Mesothelial cell of epicardium (in vitro differentiated cells): ENCODE measurements around the gene CCDC88A. TPM values are rescaled to one million over a fixed set of nuclear protein-coding genes. Genes with fewer than 3 reads are reported as not detected.

ENCODE experiments used
- DNase-seq, 2 experiments: peaks; one replicate each; pipeline ENCODE4 v3.0.0; 2021; ENCODE audit warnings: low spot score in 2 of 2; ENCODE audit not compliant: unreplicated experiment in 2 of 2
- H3K27ac Mint-ChIP-seq: 2 replicates; pipeline ENCODE4 v1.8.0; 2021; ENCODE audit warnings: mixed read lengths
- H3K27me3 Mint-ChIP-seq: 2 replicates; pipeline ENCODE4 v1.8.0; 2021; ENCODE audit warnings: low read depth, mixed read lengths
- H3K36me3 Mint-ChIP-seq: 2 replicates; pipeline ENCODE4 v1.8.0; 2021; ENCODE audit warnings: mixed read lengths
- H3K4me1 Mint-ChIP-seq: 2 replicates; pipeline ENCODE4 v1.8.0; 2021; ENCODE audit warnings: mixed read lengths
- H3K4me3 Mint-ChIP-seq: 2 replicates; pipeline ENCODE4 v1.8.0; 2021; ENCODE audit warnings: mild to moderate bottlenecking, moderate library complexity, mixed read lengths
- H3K9me3 Mint-ChIP-seq: 2 replicates; pipeline ENCODE4 v1.8.0; 2021; ENCODE audit warnings: mixed read lengths
- CTCF ChIP-seq: fragments of 200-600 bp; sonication (generic); IDR thresholded peaks from one replicate; pipeline ENCODE4 v1.5.0; 2021; ENCODE audit warnings: antibody characterized with exemption; ENCODE audit not compliant: unreplicated experiment
- total RNA-seq: library from RNA; stranded (reverse); gene quantifications from 3 replicates; pipeline ENCODE4 v1.2.1, GENCODE V29; 2021

CCDC88A gene
- total RNA-seq, 1 donor from 2014 or later = 60.1 TPM

DNA sequence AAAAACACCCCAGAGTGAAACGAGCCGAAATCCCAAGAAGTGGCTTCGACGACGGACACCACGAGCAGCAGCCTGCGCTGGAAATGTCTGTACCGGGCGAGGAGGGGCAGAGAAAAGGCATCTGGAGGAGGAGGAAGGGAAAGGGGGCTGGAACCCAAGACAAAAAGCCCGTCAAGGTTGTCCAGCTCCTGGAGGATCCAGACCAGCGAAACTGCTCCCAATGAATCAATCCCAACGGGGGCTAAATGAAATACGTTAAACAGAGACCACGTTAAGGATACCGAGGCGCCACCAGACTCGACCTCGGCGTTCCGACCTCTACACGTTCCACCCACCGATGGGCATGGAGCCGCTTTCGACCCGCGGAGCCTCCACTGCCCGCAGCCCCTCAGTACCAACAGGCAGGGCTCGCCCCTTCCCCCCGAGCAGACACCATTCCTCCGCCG, 400 bp downstream of the CCDC88A start:
- peaks cover 25% of the 10 kb centered on the region for H3K4me1 Mint-ChIP-seq
- H3K27me3 Mint-ChIP-seq = peaks cover 5% of the 10 kb centered on the region
- no peaks in the 10 kb centered on the region for H3K36me3 Mint-ChIP-seq
- H3K27ac Mint-ChIP-seq = peak overlapping the region; percentile 97
- DNase-seq = no peak
- no peak for TF ChIP-seq CTCF
- H3K4me3 Mint-ChIP-seq = peak overlapping the region; percentile 86
- H3K9me3 Mint-ChIP-seq = no peaks in the 10 kb centered on the region

DNA sequence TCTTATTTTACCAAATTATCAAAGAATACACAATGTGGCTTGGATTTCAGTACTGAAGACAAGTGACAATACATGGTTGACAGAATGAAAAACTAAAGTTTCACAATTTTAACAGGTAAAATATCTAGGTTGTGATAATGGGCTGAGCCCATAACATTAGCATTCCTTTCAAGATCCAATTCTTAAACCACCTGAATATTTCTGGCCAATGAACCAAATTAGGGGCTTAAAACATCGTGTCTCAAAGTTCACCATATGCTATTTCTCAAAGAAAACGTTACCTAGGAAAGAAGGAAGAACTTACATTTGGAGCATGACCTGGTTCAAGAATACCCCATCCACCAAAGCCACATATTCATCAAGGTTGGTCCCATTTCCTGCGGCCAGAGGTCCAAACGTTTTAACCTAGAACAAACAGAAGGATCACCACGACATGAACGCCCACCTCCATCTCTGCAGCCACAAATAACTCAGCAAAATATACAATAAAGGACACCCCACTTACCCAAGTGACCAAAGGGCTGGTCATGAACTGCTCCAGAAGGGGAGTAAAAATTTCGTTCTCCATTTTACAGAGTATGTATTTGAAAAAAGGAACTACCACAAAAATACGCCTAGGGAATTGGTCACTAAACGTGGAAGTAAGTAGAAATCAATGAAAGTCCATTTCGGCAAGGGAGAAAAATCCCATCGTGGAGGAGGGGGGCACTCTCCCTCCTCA, 984 bp downstream of the CCDC88A start:
- H3K4me3 Mint-ChIP-seq = peak overlapping the region; percentile 86
- H3K27me3 Mint-ChIP-seq = peaks cover 5% of the 10 kb centered on the region
- peak overlapping the region; percentile 97 for H3K27ac Mint-ChIP-seq
- peaks cover 25% of the 10 kb centered on the region for H3K4me1 Mint-ChIP-seq
- TF ChIP-seq CTCF = no peak
- H3K9me3 Mint-ChIP-seq = no peaks in the 10 kb centered on the region
- H3K36me3 Mint-ChIP-seq = no peaks in the 10 kb centered on the region
- DNase-seq = no peak

GRCh38 chr2:55418072-55418471, 1.6 kb downstream of the CCDC88A start:
- Mint-ChIP-seq H3K4me1 (peaks cover 25% of the 10 kb centered on the region), H3K4me3 (peak overlapping the region; percentile 86), H3K27ac (peak overlapping the region; percentile 23)

GRCh38 chr2:55416786-55417568, 2.7 kb downstream of the CCDC88A start:
- no peak for TF ChIP-seq CTCF
- H3K4me3 Mint-ChIP-seq = no peak overlapping the region
- H3K4me1 Mint-ChIP-seq = peaks cover 25% of the 10 kb centered on the region
- H3K9me3 Mint-ChIP-seq = no peaks in the 10 kb centered on the region
- no peaks in the 10 kb centered on the region for H3K27me3 Mint-ChIP-seq
- DNase-seq = no peak
- H3K27ac Mint-ChIP-seq = no peak overlapping the region
- H3K36me3 Mint-ChIP-seq = peaks cover 3% of the 10 kb centered on the region

More at GRCh38 chr2:55418072-55418471, 1.6 kb downstream of the CCDC88A start:
- Mint-ChIP-seq H3K27me3 (peaks cover 4% of the 10 kb centered on the region), H3K36me3 (no peaks in the 10 kb centered on the region), H3K9me3 (no peaks in the 10 kb centered on the region)
- DNase-seq = no peak
- no peak for TF ChIP-seq CTCF

DNA sequence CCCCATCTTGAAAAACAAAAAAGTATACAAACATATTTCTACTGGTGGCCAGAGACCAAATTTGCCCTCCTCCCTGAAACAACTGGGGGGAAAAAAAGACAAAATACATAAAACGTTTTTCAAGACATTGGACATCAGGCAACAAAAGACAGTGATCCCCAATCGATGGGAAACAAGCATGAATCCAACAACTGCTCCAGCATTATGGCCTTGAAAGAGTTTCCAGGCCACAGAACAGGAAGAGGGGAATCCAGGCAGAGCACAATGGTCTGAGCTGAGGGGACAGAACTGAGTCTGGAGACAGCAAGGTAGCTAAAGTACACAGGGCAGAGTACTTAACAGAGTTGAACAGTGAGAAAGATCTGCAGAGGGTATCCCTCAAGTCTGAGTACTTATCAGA, 4.4 kb downstream of the CCDC88A start:
- Mint-ChIP-seq H3K36me3 (peaks cover 4% of the 10 kb centered on the region), H3K27ac (no peak overlapping the region), H3K4me1 (peaks cover 23% of the 10 kb centered on the region), H3K4me3 (no peak overlapping the region), H3K9me3 (no peaks in the 10 kb centered on the region), H3K27me3 (no peaks in the 10 kb centered on the region)
- TF ChIP-seq CTCF = no peak
- no peak for DNase-seq
